Amygdala (tissue), 56 donors: ENCODE measurements around the gene ZBTB47.

Experiments used
- DNase-seq, 56 donors: peaks; one replicate each; lab custom pipeline; 2025; lab: John Stamatoyannopoulos, UW

ZBTB47 gene

DNA sequence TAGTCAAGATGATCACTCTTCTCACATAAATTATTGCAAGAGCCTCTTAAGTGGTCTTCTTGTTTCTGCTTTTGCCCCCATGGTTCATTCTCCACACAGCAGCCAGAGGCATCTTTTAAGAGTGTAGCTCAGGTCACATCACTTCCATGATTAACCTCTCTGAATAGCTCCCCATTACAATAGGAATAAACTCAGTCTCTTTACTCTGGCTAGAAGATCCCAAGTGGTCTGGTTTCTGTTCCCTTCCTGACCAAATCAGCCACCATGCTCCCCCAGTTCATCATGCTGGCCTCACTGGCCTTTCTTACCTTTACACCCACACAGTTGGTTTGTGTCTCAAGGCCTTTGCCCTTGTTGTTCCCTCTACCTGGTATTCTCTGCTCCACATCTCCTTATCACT, 40.9 kb downstream of the ZBTB47 start:
- DNase-seq, result no peak

GRCh38 chr3:42696356-42697288, 43.1 kb downstream of the ZBTB47 start:
- DNase-seq, result no peak

DNA sequence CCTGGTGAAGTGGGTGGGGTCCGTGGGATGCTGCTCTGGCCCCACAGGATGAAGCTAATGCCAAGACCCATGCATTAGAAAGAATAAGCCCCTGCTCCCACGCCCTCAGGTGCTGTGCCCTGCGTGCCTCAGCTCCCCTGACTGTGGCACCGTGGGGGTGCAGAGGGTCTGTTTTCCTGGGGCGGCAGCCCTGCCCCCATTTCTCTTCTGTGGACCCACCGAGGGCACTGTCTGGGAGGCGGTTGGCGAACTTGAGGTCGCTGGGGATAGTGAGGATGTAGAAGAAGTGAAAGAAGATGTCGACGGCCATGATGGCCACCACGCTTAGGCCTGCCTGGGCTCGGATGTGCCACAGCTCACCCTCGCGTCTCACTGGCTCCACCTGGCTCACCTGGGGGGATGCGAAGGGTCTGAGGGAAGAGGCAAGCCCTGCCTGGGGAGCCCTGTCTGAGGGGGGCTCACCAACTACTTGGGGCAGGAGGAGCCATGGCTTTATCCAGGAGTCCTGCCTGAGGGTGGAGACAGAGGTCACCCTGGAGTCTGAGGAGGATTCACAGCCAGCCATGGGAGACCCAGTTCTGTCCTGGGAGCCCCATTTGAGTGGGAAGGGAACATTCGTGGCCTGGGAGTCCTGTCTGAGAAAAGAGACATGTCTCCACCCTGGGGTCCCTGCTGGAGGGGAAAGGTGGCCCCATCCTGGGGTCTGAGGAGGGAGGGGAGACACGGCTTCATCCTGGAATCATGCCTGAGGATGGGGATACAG, 44.0 kb downstream of the ZBTB47 start:
- DNase-seq, result no peak

DNA sequence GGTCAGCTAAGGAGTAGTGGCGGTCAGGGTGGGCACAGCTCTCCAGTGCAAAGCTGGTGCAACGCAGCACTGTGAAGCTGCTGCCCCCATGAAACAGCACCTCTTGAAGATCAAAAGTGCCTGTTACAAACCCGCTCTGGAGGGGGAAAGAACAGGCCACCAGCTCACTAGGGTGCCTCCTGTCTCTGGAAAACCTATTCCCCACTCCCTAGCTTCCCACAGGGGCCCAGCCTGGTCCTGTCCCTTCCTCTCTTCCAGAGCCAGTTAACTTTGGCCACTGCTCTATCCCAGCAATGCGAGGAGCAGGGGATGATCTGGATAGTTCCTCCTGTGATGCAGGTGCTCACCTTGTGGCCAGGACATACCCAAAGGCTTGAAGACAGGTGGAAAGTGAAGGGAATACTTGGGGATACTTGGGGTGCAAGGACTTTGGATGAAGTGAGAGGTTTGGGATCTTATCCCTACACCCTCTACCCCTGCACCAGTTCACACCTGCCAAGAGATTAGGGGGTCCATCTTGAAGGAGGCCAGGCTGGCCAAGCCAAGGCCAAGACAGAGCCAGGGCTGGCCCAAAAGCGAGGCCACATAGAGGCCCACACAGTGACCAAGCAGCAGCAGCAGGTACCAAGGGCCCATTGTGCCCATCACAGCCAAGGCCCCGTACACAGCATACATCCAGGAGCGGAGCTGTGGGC, 44.9 kb downstream of the ZBTB47 start:
- no peak for DNase-seq

DNA sequence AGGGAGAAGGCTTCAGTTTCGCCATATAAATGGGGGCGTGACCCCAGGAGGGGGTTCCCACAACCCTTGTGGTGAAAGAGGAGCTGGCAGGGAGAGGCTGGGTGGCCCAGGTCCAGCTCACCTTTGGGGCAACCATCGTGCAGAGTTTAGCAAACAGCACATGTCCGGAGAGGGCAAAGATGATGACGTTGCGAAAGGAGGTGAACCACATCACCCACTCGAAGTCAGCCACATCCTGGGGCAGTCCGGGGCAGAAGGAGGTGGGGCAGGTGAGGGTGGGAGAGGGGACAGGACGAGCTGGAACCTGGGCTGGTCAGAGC, 45.4 kb downstream of the ZBTB47 start:
- DNase-seq, result no peak

- DNase-seq, result no peak
Measured at GRCh38 chr3:42699511-42699971, 46.0 kb downstream of the ZBTB47 start.

- no peak for DNase-seq
Measured at GRCh38 chr3:42700366-42701288, 47.1 kb downstream of the ZBTB47 start.

GRCh38 chr3:42701371-42702065, 48.0 kb downstream of the ZBTB47 start:
- DNase-seq, result peak in 50 of 56 donors; percentile 27 to 89 (median 70)

- DNase-seq, result peak in 39 of 56 donors; percentile 25 to 78 (median 53)
Measured at GRCh38 chr3:42702066-42702951, 48.8 kb downstream of the ZBTB47 start, which contains the start of gene HHATL. Gene HHATL (minus strand): TSS chr3:42702798. CDS start chr3:42700826, 1,972 bp downstream.

DNA sequence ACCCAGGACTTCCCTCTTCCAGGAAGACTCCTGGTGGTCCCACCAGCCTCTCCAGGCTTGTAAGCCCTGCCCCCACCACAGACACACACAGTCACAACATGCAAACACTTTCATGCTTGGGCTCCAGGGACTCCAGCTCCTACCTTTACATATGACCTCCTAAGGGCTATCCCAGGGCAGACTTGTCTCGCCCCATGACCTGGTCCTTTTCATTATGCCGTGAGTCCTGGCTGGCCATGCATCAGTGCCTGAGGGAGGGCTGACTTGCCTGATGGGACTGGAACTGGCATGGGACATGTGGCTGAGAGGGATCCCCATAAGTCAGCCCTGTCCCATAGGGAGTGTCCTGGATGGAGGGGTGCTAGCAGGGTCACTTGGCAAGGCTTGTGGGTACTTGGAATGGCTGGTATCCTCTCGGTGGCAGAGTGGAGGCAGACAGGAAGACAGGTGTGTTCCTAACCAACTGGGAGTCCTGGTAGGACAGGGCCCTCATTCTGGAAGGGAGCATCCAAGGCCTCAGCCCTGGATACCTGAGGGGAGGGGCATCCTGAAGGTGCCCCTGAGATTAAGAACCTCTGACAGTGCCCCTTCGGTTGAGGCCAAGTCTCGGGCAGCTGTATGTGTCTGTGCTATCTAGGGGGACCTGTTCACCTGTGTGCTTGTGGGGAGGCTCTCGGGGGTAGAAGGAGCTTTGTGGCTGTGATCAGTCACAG, 49.6 kb downstream of the ZBTB47 start:
- peak in 1 of 56 donors; percentile 57 for DNase-seq

DNA sequence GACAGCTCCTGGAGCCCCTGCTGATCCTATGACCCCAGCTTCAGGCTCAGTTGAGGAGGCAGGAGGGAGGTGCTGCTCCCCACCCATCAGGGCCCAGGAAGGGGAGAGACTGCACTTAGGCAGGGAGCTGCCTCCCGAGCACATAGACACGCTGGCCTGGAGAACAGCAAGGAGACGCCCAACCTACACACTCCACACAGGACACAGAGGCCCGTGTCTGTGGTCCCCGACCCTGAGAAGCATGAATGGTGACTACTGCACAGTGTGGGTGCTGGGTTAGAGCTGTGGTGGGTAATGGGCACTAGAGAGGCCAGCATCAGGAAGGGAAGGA, 50.2 kb downstream of the ZBTB47 start:
- no peak for DNase-seq

- no peak for DNase-seq
Measured at GRCh38 chr3:42704136-42704841, 50.8 kb downstream of the ZBTB47 start.

GRCh38 chr3:42705058-42705767, 51.7 kb downstream of the ZBTB47 start:
- DNase-seq, result no peak

DNA sequence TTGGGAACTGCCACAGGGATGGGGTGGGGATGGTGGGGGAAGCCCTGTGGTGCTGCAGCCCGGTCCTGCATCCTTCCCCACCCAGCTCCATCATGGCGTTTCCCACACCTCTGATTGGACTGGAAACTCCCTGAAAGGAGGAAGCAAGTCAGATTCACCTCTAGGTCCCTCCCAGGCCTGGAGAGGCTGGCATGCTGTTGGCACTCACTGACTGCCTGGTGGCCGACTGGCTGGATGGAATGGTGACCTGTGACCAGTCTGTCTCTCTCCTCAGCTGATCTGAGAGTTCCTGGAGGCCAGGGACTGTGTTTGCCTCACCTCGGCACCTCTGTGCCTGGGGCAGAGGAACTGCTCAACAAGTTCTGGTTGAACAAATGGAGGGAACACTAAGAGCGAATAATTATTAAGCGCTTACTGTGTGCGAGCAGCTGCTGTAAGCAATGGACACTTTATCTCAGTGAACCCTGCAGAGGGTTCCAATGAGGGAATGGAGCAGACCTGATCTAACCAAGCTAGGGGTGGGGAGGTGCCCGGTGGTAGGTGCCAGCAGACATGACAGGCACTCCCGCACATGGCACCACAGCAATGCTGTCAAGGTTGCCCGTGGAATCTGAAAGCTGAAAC, 52.6 kb downstream of the ZBTB47 start:
- DNase-seq, result no peak

DNA sequence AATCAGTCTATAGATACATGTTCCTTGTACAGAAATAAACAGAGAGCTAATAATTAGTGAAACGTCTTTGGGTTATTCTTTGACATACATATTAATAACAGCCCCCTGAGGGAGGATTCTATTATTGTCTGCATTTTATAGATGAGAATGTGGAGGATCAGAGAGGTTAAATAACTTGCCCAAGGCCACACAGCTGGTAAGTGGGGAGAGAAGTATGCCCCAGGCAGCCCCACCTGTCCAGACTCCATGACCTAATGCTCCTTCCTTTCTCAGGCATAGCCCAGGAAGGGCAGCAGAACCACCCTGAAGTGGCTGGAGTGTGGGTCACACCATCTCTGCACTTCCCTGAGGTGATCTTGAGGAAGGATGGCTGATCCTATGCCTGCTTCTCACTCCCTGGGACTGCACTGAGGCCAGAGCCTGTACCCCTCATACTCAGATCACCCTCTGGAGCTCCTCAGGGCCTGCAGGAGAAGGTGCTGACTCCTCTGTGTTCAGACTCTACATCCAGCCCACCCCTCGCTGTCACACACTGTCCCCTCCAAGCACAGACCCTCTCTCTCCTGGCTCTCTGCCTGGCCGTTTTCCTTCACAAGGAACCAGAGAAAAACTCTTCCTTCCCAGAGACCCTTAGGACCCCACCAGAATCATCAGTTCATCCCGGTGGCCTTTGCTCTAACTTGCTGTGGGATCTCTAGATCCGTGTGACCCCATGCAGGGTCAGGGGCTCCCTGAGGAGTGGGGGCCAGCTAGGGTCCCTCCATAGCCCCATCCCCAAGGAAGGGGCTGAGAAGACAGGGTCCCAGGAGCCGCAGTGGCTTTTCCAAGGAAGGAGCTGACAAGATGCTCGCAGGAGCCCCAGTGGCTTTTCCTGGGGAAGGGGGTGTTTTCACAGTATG, 53.5 kb downstream of the ZBTB47 start:
- no peak for DNase-seq
